IgD-negative memory B cell (primary cell): ENCODE results near the gene DRC3. TPM values are rescaled to one million over a fixed set of nuclear protein-coding genes. Genes with fewer than 3 reads are reported as not detected.
"Not testable (repeated sequence)": the region's sequence is repeated elsewhere in the genome, so short reads cannot be mapped to it uniquely, and the experiment has no call there.

Experiments used
- H3K27ac Mint-ChIP-seq, 3 donors: one replicate each; pipeline ENCODE4 v1.8.0; 2020 to 2022; ENCODE audit warnings: mild to moderate bottlenecking in 3 of 3, mixed read lengths in 3 of 3, moderate library complexity in 1 of 3
- H3K27me3 Mint-ChIP-seq: one replicate; pipeline ENCODE4 v1.8.0; 2021; ENCODE audit warnings: mixed read lengths
- H3K36me3 Mint-ChIP-seq: one replicate; pipeline ENCODE4 v1.8.0; 2020; ENCODE audit warnings: mild to moderate bottlenecking, mixed read lengths
- H3K4me1 Mint-ChIP-seq, 3 donors: one replicate each; pipeline ENCODE4 v1.8.0; 2020 to 2022; ENCODE audit warnings: mixed read lengths in 3 of 3, mild to moderate bottlenecking in 1 of 3
- H3K4me3 Mint-ChIP-seq, 4 donors: one replicate each; pipeline ENCODE4 v1.8.0; 2020 to 2022; ENCODE audit warnings: mild to moderate bottlenecking in 4 of 4, mixed read lengths in 4 of 4, moderate library complexity in 3 of 4
- H3K9me3 Mint-ChIP-seq, 3 donors: one replicate each; pipeline ENCODE4 v1.8.0; 2020 to 2021; ENCODE audit warnings: mixed read lengths in 3 of 3, mild to moderate bottlenecking in 1 of 3
- polyA plus RNA-seq: library from polyadenylated mRNA; unstranded; fragments of 300-500 nt; fragmentation: Illumina TruSeq; gene quantifications from one replicate; pipeline ENCODE4 v1.2.3, GENCODE V29; 2021

DRC3 gene
- polyA plus RNA-seq, 1 donor from 2014 or later: 0.90 TPM

- H3K27ac Mint-ChIP-seq: no peak overlapping the region
- no peak overlapping the region for H3K4me3 Mint-ChIP-seq
- peaks cover 8% of the 10 kb centered on the region for H3K36me3 Mint-ChIP-seq
- H3K27me3 Mint-ChIP-seq: no peaks in the 10 kb centered on the region
- H3K4me1 Mint-ChIP-seq: peaks cover 5 to 14% (median 5%) of the 10 kb centered on the region in 3 donors
- no peaks in the 10 kb centered on the region for H3K9me3 Mint-ChIP-seq
These were observed 21.1 kb upstream of the DRC3 start for GRCh38 chr17:17951524-17951923.

GRCh38 chr17:17952691-17953090, 20.0 kb upstream of the DRC3 start:
- peaks cover 11% of the 10 kb centered on the region for H3K36me3 Mint-ChIP-seq
- H3K27me3 Mint-ChIP-seq: no peaks in the 10 kb centered on the region
- H3K27ac Mint-ChIP-seq: no peak overlapping the region
- peaks cover 5 to 14% (median 9%) of the 10 kb centered on the region in 3 donors for H3K4me1 Mint-ChIP-seq
- H3K9me3 Mint-ChIP-seq: no peaks in the 10 kb centered on the region
- no peak overlapping the region for H3K4me3 Mint-ChIP-seq

GRCh38 chr17:17954079-17954478, 18.6 kb upstream of the DRC3 start:
- no peak overlapping the region for H3K27ac Mint-ChIP-seq
- no peaks in the 10 kb centered on the region for H3K27me3 Mint-ChIP-seq
- H3K4me1 Mint-ChIP-seq: peaks cover 17 to 25% (median 21%) of the 10 kb centered on the region in 3 donors
- no peaks in the 10 kb centered on the region for H3K9me3 Mint-ChIP-seq
- peak overlapping the region in 1 of 4 donors; percentile 68 for H3K4me3 Mint-ChIP-seq
- peaks cover 11% of the 10 kb centered on the region for H3K36me3 Mint-ChIP-seq

- H3K4me1 Mint-ChIP-seq: peaks cover 32 to 38% (median 34%) of the 10 kb centered on the region in 3 donors
- not testable (repeated sequence) for H3K27me3 Mint-ChIP-seq, H3K4me3 Mint-ChIP-seq, H3K27ac Mint-ChIP-seq, H3K9me3 Mint-ChIP-seq, H3K36me3 Mint-ChIP-seq
These were observed 16.8 kb upstream of the DRC3 start for GRCh38 chr17:17955790-17956341.

- Mint-ChIP-seq H3K9me3 (no peaks in the 10 kb centered on the region), H3K27me3 (no peaks in the 10 kb centered on the region), H3K27ac (peak overlapping the region in 2 of 3 donors; percentile 88 to 96), H3K4me1 (peaks cover 27 to 42% (median 37%) of the 10 kb centered on the region in 3 donors), H3K36me3 (peaks cover 8% of the 10 kb centered on the region), H3K4me3 (peak overlapping the region in 2 of 4 donors; percentile 78 to 86)
These were observed 15.1 kb upstream of the DRC3 start for GRCh38 chr17:17957584-17957916.

- Mint-ChIP-seq H3K27ac (peak overlapping the region; percentile 16 to 96 (median 88)), H3K9me3 (no peaks in the 10 kb centered on the region), H3K36me3 (peaks cover 8% of the 10 kb centered on the region), H3K4me3 (peak overlapping the region; percentile 52 to 88 (median 84)), H3K4me1 (peaks cover 27 to 43% (median 39%) of the 10 kb centered on the region in 3 donors), H3K27me3 (no peaks in the 10 kb centered on the region)
These were observed 13.7 kb upstream of the DRC3 start for GRCh38 chr17:17958982-17959381.

GRCh38 chr17:17959520-17960361, 12.9 kb upstream of the DRC3 start:
- peak overlapping the region; percentile 52 to 88 (median 84) for H3K4me3 Mint-ChIP-seq
- H3K9me3 Mint-ChIP-seq: no peaks in the 10 kb centered on the region
- H3K4me1 Mint-ChIP-seq: peaks cover 27 to 40% (median 39%) of the 10 kb centered on the region in 3 donors
- H3K36me3 Mint-ChIP-seq: peaks cover 7% of the 10 kb centered on the region
- H3K27me3 Mint-ChIP-seq: no peaks in the 10 kb centered on the region
- H3K27ac Mint-ChIP-seq: peak overlapping the region; percentile 16 to 96 (median 88)

- Mint-ChIP-seq H3K9me3 (no peaks in the 10 kb centered on the region), H3K4me3 (peak overlapping the region in 1 of 4 donors; percentile 87), H3K36me3 (peaks cover 9% of the 10 kb centered on the region), H3K27me3 (no peaks in the 10 kb centered on the region), H3K4me1 (peaks cover 27 to 46% (median 39%) of the 10 kb centered on the region in 3 donors), H3K27ac (no peak overlapping the region)
These were observed 12.1 kb upstream of the DRC3 start for GRCh38 chr17:17960500-17961030.

GRCh38 chr17:17963066-17963465, 9.6 kb upstream of the DRC3 start:
- H3K36me3 Mint-ChIP-seq: peaks cover 7% of the 10 kb centered on the region
- H3K27me3 Mint-ChIP-seq: no peaks in the 10 kb centered on the region
- no peak overlapping the region for H3K27ac Mint-ChIP-seq
- H3K4me1 Mint-ChIP-seq: peaks cover 37 to 42% (median 41%) of the 10 kb centered on the region in 3 donors
- H3K9me3 Mint-ChIP-seq: no peaks in the 10 kb centered on the region
- H3K4me3 Mint-ChIP-seq: no peak overlapping the region

GRCh38 chr17:17963694-17964436, 8.8 kb upstream of the DRC3 start:
- peaks cover 29 to 34% (median 33%) of the 10 kb centered on the region in 3 donors for H3K4me1 Mint-ChIP-seq
- H3K4me3 Mint-ChIP-seq: no peak overlapping the region
- no peaks in the 10 kb centered on the region for H3K27me3 Mint-ChIP-seq
- no peaks in the 10 kb centered on the region for H3K9me3 Mint-ChIP-seq
- peaks cover 7% of the 10 kb centered on the region for H3K36me3 Mint-ChIP-seq
- H3K27ac Mint-ChIP-seq: no peak overlapping the region

GRCh38 chr17:17964710-17965109, 8.0 kb upstream of the DRC3 start:
- H3K27me3 Mint-ChIP-seq: no peaks in the 10 kb centered on the region
- H3K4me1 Mint-ChIP-seq: peaks cover 20 to 28% (median 25%) of the 10 kb centered on the region in 3 donors
- H3K9me3 Mint-ChIP-seq: no peaks in the 10 kb centered on the region
- H3K27ac Mint-ChIP-seq: no peak overlapping the region
- H3K36me3 Mint-ChIP-seq: peaks cover 7% of the 10 kb centered on the region
- H3K4me3 Mint-ChIP-seq: no peak overlapping the region

GRCh38 chr17:17965152-17965721, 7.4 kb upstream of the DRC3 start:
- H3K9me3 Mint-ChIP-seq: no peaks in the 10 kb centered on the region
- no peaks in the 10 kb centered on the region for H3K27me3 Mint-ChIP-seq
- H3K4me1 Mint-ChIP-seq: peaks cover 16 to 24% (median 24%) of the 10 kb centered on the region in 3 donors
- H3K36me3 Mint-ChIP-seq: peaks cover 7% of the 10 kb centered on the region
- H3K4me3 Mint-ChIP-seq: no peak overlapping the region
- peak overlapping the region in 2 of 3 donors; percentile 0 to 95 for H3K27ac Mint-ChIP-seq

- no peak overlapping the region for H3K27ac Mint-ChIP-seq
- H3K9me3 Mint-ChIP-seq: no peaks in the 10 kb centered on the region
- peaks cover 7% of the 10 kb centered on the region for H3K36me3 Mint-ChIP-seq
- peaks cover 11 to 31% (median 20%) of the 10 kb centered on the region in 3 donors for H3K4me1 Mint-ChIP-seq
- H3K27me3 Mint-ChIP-seq: no peaks in the 10 kb centered on the region
- no peak overlapping the region for H3K4me3 Mint-ChIP-seq
These were observed 6.3 kb upstream of the DRC3 start for GRCh38 chr17:17966399-17966798.

GRCh38 chr17:17970699-17971430, 1.8 kb upstream of the DRC3 start:
- Mint-ChIP-seq H3K27me3 (no peaks in the 10 kb centered on the region), H3K4me3 (peak overlapping the region; percentile 76 to 92 (median 86)), H3K27ac (peak overlapping the region in 2 of 3 donors; percentile 3 to 73), H3K36me3 (peaks cover 1% of the 10 kb centered on the region), H3K4me1 (peaks cover 16 to 30% (median 18%) of the 10 kb centered on the region in 3 donors), H3K9me3 (no peaks in the 10 kb centered on the region)
